Measurements from ENCODE around the gene GAREM1.
"Not testable (repeated sequence)": the region's sequence is repeated elsewhere in the genome, so short reads cannot be mapped to it uniquely, and the experiment has no call there.

Gene GAREM1

DNA sequence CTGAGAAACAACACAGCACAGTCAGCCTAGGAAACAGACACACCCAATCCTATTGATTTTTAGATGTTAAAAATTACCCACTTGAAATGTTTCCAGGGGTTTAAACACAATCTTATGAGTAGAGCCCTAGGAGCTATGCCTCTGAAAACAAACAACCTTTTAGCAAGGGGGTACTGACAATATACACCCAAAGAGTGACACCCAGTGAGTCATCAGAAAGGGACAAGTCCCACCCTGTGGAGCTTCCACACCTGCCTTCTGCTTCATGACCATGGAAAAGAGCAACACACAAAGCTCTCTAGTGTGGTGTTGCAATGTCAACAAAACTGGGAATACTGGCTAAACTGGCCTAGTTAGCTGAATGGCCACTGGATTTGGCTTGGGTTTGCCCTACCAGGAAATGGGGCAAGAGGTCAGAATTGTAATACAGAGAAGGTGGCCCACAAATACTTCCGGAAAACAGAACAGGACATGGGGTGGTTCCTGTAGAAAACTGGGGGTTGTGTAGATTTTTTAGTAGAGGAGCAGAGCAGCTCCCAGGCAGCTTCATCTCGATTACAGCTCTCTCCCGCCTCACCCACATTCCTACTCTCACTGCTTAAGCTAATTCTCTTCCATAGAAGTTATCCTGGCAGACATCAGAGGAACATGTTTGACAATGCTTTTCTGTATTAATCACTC lies 98.2 kb downstream of the GAREM1 start:
- in situ Hi-C loops (cut with MboI; ENCODE audit: low sequenced_read_pairs): no loop called here

DNA sequence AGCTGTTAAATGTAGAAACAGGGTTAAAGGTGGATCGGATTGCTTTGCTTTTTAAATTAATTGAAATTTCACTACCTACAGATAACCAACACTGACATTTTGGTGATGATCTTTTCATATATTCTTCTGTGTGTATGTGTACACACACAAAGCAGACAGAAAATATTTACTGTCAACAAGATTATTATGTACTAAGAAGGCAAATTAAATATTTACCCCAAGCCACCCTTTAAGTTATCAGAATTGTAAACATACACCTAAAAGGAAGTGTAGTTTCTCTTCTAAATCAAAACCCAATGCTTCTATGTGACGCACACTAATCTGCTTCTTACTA lies 98.7 kb downstream of the GAREM1 start:
- in situ Hi-C loops (cut with MboI; ENCODE audit: low sequenced_read_pairs): no loop called here

DNA sequence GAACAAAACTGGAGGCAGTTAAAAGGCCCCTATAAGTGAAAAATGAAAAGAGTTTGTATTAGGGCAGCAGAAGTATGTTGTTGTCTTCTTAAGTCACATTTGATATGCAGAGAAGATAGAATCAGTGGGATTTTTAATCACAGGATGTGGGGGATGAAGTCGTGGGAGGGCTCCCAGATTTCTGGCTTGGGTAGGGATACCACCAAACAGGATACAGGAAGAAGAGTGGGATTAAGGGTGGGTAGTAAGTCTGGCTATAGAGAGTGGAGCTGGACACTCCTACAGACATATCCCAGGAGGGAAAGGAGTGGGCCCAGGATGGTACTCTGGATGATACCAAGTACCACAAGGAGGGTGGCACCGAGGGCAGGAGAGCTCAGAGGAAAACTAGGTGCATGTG lies 99.3 kb downstream of the GAREM1 start:
- in situ Hi-C loops (cut with MboI; ENCODE audit: low sequenced_read_pairs): no loop called here

DNA sequence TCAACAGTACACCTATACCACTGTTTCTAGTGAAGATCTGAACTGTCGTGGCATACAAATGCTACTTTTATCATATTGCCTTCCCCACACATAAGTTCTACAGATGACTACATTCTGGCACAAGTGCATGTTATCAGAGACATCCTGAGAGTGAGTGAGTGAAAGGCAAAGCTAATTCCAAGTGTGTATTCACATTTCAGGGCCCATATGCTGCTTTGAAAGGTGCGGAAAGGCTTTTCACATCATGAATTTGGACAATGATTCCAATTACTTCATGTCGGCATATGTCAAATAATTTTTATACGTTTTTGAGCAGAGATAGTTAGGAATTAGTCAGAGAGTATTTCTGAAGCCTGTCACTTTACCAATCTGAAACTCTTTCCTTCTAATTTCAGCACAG lies 101.7 kb downstream of the GAREM1 start:
- in situ Hi-C loops (cut with MboI; ENCODE audit: low sequenced_read_pairs): no loop called here

DNA sequence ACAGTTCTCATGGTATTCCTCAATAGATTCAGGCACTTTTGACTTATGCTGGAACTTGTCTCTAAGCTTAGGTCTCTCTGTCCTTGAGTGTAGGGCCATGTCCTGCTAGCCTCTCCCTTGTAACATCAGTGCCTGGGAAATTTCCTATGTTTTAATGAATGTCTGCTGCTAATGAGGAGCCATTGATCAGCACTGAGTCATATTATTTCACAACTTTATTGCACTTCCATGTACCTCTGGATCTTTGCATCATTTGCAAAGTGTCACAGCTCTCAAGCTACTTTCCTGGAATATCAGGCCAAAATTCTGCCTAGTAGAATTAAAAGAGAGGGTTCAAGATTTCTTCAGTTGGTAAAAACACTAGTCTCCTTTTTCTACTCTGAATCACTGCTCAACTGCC lies 102.5 kb downstream of the GAREM1 start:
- in situ Hi-C loops (cut with MboI; ENCODE audit: low sequenced_read_pairs): no loop called here

DNA sequence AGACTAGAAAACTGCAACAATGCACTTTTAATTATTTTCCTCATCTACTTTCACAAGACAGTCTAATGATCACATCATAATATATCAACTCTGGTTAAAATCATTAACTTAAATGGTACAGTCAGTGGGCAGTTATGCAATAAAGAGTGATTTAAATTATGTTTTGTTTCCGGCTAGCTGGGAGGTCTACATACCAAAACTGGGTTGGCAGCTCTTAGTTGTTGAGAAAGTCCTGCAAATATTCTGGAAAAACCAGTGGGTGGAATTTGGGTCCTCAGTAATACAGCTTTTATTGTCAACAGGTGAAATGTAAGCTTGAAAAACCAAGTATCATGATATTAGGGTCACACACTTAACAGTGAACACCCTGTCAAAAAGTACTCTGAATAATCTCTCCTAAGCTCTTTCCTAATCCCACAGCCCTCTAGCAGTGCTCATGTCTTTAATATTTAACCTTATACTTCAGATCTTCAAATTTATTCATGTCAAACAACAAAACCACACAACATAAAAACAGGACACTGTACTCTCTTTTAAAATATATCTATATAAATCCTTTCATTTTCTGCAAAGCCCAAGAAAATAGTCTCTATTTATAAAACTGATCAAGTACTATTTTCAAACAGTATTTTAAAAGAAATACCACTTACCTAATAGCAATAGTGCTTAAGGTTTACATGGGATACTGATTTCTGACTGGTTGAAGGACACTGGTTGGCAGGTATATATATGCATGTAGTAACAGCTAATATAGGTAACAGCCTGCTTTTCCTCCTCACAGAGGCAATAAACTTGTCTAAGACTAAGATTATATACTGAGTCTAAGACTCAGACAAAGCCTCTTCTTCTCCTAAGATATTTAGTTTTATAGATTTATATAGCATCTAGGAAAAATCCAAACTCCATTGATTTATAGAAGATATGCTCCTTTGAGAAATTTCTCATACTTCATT lies 103.8 kb downstream of the GAREM1 start:
- in situ Hi-C loops (cut with MboI; ENCODE audit: low sequenced_read_pairs): no loop called here

DNA sequence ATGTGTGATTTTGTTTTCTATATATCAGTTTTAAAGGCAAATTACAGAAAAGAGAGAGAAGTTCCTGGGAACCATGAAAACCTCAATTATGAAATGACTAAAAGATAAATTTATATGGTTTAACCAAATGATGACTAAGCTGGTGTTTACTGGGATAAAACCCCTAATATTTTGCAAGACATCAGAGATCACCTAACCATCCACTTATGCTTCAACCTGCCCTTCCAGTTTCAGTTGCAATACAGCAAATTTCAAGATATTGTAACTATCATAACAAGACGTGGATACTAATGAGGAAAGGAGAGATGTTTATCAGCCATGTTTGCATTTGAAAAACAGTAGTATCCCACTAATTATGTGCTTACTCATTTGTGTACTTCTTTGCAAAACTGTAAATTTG lies 108.2 kb downstream of the GAREM1 start:
- in situ Hi-C loops (cut with MboI; ENCODE audit: low sequenced_read_pairs): no loop called here

DNA sequence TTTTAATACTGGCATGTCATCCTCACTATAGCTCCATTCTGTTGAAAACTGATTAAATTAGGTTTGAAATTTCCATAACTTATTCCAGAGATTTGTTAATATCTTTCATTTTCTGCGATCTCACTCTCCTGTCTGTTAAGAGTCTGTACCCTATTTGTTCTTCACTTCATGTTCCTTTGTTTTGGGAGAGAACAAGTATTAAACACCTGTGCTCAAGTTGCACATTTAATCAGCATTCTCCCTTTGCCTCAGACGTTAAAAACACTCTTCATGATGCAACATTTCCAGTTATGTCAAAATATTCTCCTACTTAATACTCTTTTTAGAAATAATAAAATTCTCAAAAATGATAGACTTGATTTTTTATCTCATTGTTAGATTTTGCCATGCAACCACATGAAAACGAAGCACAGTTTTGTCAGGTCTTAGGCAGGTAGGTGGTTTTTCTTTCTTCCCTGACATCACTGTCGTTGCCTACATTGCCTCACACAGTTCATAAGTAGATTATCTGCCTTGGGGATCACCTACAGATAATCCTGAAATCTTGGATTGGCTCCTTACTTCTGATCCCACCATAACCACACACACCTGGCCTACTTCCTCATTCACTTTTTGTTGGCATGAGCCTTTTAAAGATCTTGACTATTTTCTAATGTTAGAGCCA lies 109.9 kb downstream of the GAREM1 start:
- in situ Hi-C loops (cut with MboI; ENCODE audit: low sequenced_read_pairs): no loop called here

DNA sequence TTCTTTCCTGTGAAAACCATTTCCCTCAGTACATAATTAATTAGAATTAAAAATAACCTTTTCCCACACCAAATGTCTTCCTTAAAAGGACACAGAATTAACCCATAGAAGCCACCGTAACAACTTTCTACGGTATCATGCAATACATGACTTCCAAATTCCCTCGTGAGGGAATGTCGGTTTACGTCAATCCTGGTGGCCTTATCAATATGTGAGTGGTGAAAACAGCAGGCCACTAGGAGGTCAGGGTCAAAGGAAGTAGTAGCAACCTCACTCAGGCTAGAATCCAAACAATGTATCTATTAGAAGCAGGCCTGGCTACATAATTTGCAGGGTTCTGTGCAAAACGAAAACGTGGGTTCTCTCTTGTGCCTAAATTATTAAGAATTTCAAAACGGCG lies 112.2 kb downstream of the GAREM1 start:
- in situ Hi-C loops (cut with MboI; ENCODE audit: low sequenced_read_pairs): no loop called here

DNA sequence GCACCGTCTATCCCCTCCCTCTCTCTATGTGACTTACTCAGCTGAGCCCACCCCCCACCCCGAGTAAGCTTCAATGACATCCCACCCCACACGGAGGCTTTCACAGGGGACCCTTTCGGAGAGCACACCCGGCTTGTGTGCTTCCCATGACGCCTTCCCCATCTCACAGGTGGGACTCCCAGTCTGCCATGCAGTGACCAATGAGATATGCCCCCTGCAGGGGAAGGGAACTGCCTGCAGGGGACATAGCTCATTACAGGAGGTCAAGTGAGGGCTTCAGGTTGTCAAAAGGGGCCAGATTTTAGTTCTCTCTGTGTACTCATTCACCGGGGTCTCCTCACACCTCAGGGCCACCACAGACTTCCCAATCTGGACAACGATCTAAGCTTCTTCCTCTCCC lies 112.6 kb downstream of the GAREM1 start:
- in situ Hi-C loops (cut with MboI; ENCODE audit: low sequenced_read_pairs): no loop called here

DNA sequence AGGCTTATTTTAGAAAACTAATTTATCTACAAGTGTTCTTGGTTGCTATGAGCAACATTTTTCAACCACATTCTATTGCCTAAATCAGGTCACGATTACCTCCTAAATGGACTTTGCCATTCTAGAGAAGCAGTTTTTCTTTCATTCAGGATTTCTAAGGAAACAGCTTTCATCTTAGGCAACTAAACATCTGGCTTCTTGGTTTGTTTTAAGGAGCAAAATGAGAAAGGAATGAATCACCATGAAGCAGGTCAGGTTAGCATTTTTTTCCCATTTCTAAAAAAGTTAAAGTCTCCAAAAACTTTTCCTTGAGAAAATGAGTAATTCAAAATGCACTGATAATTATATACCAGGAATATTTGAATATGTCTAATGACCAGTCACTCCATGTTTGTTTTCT lies 114.8 kb downstream of the GAREM1 start:
- in situ Hi-C loops (cut with MboI; ENCODE audit: low sequenced_read_pairs): no loop called here

DNA sequence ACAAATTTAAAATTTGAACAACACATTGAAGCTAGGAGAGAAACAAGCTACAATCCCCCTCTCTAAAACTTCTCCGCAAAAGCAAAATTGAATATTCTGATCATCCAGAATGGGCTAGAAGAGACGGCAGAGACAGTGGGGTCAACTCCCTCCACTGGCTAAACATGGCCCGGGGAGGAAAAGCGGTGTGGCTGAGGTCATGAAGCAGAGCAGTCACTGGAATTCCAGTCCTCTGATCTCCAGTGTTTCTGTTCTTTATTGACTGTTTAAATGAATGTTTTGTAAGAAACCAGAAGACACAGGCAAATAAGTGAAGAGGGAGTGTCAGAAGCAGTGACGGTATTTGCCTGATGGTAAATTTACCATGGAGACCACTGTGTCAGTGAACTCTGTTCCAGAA lies 116.2 kb downstream of the GAREM1 start:
- in situ Hi-C loops (cut with MboI; ENCODE audit: low sequenced_read_pairs): no loop called here

DNA sequence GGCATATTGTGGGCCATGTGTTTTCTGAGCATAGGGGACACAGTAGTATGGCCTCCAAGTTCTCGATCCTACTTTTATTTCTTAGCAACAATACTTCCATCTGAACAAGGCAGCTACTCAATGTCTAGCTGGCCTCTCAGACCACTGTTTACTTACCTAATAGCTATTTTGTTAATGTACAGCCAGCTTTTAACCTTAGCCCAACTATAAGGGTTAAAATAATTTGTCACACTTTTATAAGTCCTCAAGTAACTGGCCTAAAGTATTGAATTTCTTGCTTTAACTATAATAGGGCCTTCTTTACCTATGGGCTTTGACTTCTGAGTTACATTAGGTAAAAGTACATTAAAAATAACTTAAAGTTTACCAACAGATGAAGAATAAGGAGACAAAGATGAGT lies 117.4 kb downstream of the GAREM1 start:
- in situ Hi-C loops (cut with MboI; ENCODE audit: low sequenced_read_pairs): no loop called here

DNA sequence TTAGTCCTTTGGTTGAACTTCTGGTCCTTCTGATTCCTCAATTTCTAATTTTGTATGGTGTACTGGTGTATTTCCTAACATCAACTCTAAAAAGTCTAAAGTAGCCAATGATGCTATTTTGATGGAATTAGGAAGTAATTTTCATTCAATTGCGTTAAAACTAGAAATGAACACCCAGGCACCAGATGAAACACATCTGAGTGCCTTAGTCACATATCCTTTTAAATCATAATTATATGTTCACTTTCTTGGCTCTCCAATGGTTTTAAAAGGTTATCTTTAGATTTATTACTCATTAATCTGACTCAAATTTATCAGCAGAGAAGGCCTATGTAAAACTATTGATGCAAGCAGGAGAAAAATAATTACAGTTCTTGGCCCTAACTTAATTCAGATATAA lies 119.7 kb downstream of the GAREM1 start:
- in situ Hi-C loops (cut with MboI; ENCODE audit: low sequenced_read_pairs): no loop called here

DNA sequence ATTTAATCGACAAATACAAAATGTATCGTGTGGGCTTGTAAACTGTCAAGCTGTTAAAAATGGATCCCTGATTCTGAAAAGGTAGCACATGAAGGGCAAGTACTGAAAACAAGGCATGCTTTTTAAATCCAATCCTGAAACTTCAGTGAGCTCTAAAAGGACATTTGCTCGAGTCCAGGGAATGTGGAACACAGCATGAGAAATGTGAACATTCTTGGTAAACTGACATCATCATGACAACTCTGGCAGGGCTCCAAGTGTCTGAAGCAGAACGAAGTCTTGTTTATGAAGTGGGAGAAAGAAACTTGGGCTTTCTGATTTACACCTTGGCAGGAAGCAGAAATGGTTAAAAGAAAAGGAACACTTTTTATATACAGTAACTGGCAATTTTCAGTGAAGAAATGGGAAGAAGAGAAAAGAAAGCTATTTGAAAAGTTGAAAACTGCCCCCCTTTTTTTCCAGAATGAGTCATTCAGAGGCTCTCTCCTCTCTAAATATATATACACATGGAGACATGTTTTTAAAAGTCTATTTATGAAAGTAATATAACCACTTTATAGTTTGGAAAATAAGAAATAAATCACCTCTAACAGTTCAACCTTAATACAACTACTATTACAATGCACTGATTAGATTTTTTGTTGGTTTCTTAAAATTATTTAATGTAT lies 120.8 kb downstream of the GAREM1 start:
- in situ Hi-C loops (cut with MboI; ENCODE audit: low sequenced_read_pairs): no loop called here

DNA sequence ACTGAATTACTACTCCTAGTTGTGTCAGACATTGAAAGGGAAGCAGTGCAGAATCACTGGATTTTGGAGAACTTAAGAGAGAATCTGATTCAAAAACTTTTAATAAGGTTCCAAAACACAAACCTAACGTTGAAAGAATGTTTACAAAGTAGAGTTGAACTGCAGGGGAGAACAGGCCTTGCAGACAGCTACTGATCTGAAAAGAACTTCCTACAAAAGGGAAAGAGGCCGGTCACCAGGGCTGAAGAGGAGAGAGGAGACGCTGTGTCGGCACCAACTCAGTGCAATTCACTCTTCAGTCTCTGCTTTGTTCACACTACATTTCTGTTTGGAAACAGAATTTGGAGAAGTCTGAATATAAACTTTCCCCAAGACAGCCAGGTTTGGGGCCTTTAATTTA lies 124.0 kb downstream of the GAREM1 start:
- in situ Hi-C loops (cut with MboI; ENCODE audit: low sequenced_read_pairs): no loop called here

DNA sequence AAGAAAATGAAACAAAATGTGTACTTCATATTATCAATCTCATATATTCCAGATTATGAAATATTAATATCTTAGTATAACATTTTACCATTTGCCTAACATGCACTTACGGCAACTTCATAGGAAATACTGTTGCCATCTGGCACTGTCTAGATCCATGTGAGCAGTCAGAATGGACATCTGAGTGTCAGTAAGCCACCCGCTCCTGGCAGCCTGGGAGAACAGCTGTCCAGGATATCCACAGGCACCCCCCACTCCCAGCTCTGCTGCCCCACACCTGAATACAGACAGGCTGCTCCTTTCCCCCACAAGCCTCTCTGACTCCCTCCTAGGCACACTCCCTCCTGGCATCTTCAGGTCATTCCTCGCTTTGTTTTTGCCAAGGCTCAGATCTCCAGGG lies 127.0 kb downstream of the GAREM1 start:
- in situ Hi-C loops (cut with MboI; ENCODE audit: low sequenced_read_pairs): no loop called here

DNA sequence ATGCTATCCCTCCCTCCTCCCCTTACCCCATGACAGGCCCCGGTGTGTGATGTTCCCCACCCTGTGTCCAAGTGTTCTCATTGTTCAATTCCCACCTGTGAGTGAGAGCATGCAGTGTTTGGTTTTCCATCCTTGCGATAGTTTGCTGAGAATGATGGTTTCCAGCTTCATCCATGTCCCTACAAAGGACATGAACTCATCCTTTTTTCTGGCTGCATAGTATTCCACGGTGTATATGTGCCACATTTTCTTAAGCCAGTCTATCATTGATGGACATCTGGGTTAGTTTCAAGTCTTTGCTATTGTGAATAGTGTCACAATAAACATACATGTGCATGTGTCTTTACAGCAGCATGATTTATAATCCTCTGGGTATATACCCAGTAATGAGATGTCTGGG lies 129.6 kb downstream of the GAREM1 start:
- in situ Hi-C loops (cut with MboI; ENCODE audit: low sequenced_read_pairs): not testable (repeated sequence)

DNA sequence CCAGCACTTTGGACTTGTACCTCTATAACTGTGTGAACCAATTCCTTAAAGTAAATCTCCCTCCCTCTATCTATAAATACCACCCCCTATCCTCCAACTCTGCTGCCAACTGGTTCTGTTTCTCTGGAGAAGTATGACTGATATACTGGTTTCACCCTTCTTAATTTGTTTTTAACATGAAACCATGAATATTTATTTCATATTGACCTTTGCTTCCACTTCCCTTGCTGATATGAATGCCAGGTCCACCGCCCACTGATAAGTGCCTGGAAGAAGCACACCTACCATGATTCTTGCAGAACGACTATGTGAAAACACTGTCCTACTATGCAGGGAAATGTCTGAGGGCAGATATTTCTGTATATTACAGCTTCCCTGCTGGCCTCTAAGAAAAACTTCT lies 131.6 kb downstream of the GAREM1 start:
- in situ Hi-C loops (cut with MboI; ENCODE audit: low sequenced_read_pairs): no loop called here

DNA sequence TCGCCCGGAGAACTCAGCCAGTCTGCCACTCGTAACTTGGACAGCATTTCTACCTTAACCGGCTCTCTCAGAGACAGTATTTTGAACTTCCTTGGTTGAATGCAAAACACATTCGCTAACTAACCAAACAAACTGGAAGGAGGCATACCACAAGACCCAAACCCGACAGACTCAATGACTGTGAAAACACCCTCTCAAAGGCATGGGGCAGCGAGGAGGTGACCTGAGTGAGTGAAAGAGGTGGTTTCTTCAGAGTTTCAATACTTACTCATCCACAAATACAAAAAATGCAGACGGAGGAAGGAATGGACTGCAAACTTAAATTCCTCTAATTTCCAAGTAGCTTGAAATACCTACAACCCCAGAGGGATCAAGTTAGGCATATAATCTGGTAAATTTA lies 132.9 kb downstream of the GAREM1 start:
- in situ Hi-C loops (cut with MboI; ENCODE audit: low sequenced_read_pairs): no loop called here

DNA sequence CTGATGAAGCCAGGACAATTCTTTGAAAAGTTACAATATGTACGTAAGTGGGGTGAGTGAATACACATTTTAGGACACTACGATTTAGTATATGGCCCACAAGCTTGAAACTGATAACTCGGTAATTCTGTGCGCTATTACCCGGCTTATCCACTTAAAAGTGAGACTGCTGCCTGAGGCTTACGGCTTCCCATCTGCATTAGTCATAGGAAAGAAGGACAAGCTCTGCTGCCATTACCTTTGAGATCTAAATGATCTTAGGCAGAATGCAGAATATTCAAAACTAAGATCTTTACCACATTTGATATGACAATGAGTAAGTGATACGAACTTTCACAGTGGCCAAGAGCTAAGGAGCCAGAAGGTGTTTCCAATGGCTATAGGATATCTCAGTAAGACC lies 133.3 kb downstream of the GAREM1 start:
- in situ Hi-C loops (cut with MboI; ENCODE audit: low sequenced_read_pairs): no loop called here

Data from hTERT RPE-1 (cell line).